Measurements from ENCODE around the gene CABLES2. TPM values are rescaled to one million over a fixed set of nuclear protein-coding genes. Genes with fewer than 3 reads are reported as not detected.

The CABLES2 gene
- total RNA-seq, 4 donors from 2014 or later: 2.0 to 6.9 (median 4.1) TPM

DNA sequence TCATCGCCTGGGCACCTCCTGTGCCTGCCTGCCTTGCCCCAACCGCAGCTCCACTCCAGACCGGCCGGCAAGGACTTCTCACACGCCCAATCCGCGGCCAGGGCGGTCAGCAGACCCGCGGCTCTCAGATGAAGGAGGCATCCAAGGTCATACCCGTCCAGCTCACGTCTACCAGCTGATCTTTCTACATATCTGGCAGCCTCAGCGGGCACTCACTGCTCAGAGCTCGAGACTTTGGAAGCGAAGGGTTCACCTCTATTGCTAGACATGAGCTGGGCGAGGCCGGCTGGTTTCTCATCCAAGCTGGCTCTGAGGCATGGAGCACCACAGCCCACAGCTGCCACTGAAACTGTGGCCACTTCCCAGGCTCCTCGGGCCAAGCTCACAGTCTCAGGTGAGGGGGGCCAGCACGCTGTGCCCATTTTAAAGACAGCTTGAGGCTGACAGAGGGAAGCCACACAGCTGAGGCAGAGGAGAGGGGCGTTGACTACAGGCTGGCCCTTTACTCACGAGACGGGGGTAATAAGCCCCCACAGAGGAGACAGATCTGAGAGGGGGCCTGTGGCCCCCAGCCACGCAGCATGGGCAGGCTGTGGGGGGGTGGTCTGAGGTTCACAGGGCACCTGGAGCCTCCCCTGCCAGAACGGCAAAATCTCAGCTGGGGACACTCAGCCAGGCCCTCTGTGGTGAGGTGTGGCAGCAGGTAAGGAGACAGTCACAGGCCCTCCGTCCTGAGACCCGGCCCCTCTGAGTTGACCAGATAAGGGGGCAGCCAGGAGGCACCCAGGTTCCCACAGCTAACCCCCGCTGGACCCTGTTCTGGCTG is 42.0 kb downstream of the CABLES2 start:
- TF ChIP-seq POLR2AphosphoS5 (IDR thresholded peaks at IDR 0.05) (peak; percentile 76 to 87), POLR2A (IDR thresholded peaks at IDR 0.05; ENCODE audit: low read depth) (no peak)
- Histone ChIP-seq H3K27ac (replicated peaks in 1 of 4) (peak overlapping the region; percentile 93 to 97 (median 94)), H3K27me3 (no peaks in the 10 kb centered on the region), H3K9me3 (no peaks in the 10 kb centered on the region), H3K4me3 (peak overlapping the region; percentile 72 to 96 (median 88)), H3K4me1 (peaks cover 84 to 97% (median 94%) of the 10 kb centered on the region in 4 donors), H3K36me3 (peaks cover 0 to 14% (median 9%) of the 10 kb centered on the region in 4 donors)
- intact Hi-C loops (cut with DNase I): no loop called here
- 49% methylated on average over 15 of the region's 27 CpGs for WGBS
- no peak for DNase-seq (ENCODE audit: extremely low spot score)

DNA sequence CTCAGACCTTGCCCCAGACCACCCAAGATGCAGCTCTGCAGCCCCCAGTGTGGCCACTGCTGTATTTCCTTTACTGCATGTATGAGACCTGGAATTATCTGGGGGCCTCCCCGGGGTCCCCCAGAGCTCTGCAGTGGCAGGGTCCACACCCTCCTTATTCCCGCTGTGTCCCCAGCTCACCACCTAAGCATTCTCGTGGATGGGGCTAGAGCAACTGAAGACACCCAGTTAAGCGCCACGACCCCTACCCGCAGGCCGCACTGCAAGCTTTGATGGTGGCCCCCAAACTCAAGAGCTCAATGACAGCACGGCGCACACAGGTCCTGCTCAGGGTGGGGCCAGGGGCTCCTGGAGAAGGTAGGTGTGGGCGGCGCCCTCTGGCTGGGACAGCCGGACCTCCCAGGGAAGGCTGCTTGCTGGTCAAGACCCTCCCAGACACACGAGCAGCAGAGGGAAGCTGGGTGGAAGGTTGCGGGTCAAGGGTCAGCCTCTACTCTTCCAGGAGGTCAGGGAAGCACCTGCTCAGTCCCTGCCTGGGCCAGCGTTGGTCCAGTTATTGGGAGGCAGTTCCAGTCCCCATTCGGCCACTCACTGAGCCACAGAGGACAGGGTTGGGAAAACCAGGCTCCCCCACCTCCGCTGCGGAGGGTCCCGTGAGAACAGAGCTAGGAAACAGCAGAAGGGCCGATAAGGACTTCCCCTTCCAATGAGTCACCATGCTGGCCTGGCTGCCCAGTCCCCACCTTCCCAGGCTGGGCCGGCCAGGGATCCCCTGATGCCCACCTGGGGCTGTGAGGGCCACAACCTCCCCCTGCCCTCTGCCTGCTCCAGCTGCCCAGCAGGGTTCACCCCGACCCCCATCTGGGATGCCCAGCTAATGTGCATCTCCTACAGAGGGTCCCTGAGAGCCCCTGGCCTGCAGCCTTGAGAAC is 42.9 kb downstream of the CABLES2 start:
- no peaks in the 10 kb centered on the region for H3K27me3 ChIP-seq
- 68% methylated on average over 21 of the region's 22 CpGs for WGBS
- peak overlapping the region; percentile 72 to 96 (median 88) for H3K4me3 ChIP-seq
- H3K36me3 ChIP-seq: peaks cover 0 to 14% (median 9%) of the 10 kb centered on the region in 4 donors
- DNase-seq (ENCODE audit: extremely low spot score): no peak
- TF ChIP-seq EP300 (IDR thresholded peaks at IDR 0.05) (no peak), POLR2A (IDR thresholded peaks at IDR 0.05; ENCODE audit: low read depth) (no peak), POLR2AphosphoS5 (IDR thresholded peaks at IDR 0.05) (no peak)
- TF ChIP-seq, protein P1, sequence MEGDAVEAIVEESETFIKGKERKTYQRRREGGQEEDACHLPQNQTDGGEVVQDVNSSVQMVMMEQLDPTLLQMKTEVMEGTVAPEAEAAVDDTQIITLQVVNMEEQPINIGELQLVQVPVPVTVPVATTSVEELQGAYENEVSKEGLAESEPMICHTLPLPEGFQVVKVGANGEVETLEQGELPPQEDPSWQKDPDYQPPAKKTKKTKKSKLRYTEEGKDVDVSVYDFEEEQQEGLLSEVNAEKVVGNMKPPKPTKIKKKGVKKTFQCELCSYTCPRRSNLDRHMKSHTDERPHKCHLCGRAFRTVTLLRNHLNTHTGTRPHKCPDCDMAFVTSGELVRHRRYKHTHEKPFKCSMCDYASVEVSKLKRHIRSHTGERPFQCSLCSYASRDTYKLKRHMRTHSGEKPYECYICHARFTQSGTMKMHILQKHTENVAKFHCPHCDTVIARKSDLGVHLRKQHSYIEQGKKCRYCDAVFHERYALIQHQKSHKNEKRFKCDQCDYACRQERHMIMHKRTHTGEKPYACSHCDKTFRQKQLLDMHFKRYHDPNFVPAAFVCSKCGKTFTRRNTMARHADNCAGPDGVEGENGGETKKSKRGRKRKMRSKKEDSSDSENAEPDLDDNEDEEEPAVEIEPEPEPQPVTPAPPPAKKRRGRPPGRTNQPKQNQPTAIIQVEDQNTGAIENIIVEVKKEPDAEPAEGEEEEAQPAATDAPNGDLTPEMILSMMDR (IDR thresholded peaks at IDR 0.05): no peak
- intact Hi-C loops (cut with DNase I): no loop called here
- H3K9me3 ChIP-seq: no peaks in the 10 kb centered on the region
- peak overlapping the region; percentile 93 to 97 (median 94) for H3K27ac ChIP-seq (replicated peaks in 1 of 4)
- peaks cover 83 to 97% (median 94%) of the 10 kb centered on the region in 4 donors for H3K4me1 ChIP-seq

DNA sequence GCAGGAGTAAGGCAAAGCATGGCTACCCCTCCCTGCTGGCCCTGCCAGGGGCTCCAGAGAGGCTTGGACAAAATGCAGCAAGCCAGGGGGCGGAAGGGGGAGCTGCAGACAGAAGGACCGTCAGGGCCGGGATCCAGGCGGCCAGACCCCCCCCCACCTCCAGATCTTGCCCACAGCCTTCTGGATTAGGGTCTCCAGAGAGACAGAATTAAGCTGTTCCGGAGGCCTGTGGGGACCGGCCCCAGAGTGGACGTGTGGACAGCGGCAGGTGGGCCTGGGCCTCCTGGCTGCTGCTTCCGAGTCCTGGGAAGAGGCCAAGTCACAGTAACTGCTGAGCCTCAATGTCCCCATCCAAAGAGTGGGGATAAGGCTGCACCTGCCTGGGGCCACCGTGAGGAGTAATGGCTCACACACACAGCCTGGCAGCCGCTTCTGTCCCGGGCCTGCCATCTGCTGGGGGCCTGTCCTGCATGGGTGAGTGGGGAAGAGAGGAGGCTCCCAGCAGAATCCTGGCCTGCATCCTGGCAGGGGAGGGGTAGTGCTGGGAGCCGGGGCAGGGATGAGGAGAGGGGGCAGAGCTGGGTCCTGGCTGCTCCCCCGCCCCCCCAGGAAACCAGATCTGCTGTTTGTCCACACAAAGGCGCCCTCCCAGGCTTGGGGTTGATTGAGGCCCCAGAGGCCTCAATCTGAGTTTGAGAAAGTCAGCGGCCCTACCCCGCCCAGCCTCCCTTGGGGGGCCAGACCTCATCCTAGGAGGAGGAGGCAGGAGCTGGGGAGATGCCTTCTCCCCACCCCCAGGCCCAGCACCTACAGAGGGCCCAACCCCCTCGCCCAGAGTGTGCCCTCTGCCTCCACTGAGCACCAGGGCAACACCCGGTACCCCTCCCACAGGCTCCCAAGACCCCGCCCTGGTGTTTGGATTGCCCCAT is 43.8 kb downstream of the CABLES2 start:
- Histone ChIP-seq H3K36me3 (peaks cover 0 to 14% (median 9%) of the 10 kb centered on the region in 4 donors), H3K27ac (replicated peaks in 1 of 4) (peak overlapping the region; percentile 93 to 97 (median 94)), H3K4me3 (peak overlapping the region in 2 of 4 donors; percentile 87 to 90), H3K4me1 (peaks cover 83 to 97% (median 94%) of the 10 kb centered on the region in 4 donors), H3K9me3 (no peaks in the 10 kb centered on the region), H3K27me3 (no peaks in the 10 kb centered on the region)
- DNase-seq (ENCODE audit: extremely low spot score): no peak
- 61% methylated on average over 12 of the region's 20 CpGs for WGBS
- TF ChIP-seq POLR2AphosphoS5 (IDR thresholded peaks at IDR 0.05) (no peak), POLR2A (IDR thresholded peaks at IDR 0.05; ENCODE audit: low read depth) (no peak)
- TF ChIP-seq, protein P1 (IDR thresholded peaks at IDR 0.05): peak in 1 of 3 experiments; percentile 8
- intact Hi-C loops (cut with DNase I): no loop called here

DNA sequence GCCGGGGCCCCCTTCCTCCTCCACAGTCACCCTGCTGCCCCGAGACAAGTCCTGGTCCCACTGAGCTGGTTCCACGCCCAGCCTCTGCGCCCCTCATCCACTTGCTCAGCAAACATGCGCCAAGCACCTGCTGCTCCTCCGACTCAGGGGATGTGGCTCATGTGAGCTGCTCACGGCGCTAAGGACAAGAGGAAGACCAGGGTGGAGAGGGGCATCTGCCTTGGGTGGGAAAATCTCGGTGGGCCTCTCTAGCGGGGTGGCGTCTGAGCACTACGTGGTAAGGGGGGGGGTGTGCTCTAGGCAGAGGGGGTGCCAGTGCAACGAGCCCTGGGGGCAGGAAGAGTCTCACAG is 44.5 kb downstream of the CABLES2 start:
- peak overlapping the region; percentile 93 to 97 (median 94) for H3K27ac ChIP-seq (replicated peaks in 1 of 4)
- 59% methylated on average over 13 of the region's 13 CpGs for WGBS
- intact Hi-C loops (cut with DNase I): no loop called here
- no peak overlapping the region for H3K4me3 ChIP-seq
- H3K9me3 ChIP-seq: no peaks in the 10 kb centered on the region
- peaks cover 83 to 97% (median 94%) of the 10 kb centered on the region in 4 donors for H3K4me1 ChIP-seq
- TF ChIP-seq EP300 (IDR thresholded peaks at IDR 0.05) (no peak), POLR2AphosphoS5 (IDR thresholded peaks at IDR 0.05) (no peak), POLR2A (IDR thresholded peaks at IDR 0.05; ENCODE audit: low read depth) (no peak)
- TF ChIP-seq, protein P1 (IDR thresholded peaks at IDR 0.05): no peak
- DNase-seq (ENCODE audit: extremely low spot score): no peak
- H3K36me3 ChIP-seq: peaks cover 0 to 14% (median 9%) of the 10 kb centered on the region in 4 donors
- no peaks in the 10 kb centered on the region for H3K27me3 ChIP-seq
